Naive thymus-derived CD8-positive, alpha-beta T cell (primary cell): ENCODE data around the gene IFNGR1. TPM values are rescaled to one million over a fixed set of nuclear protein-coding genes. Genes with fewer than 3 reads are reported as not detected.

Source experiments
- ATAC-seq, 2 donors: fragments of 150-1000 bp; cut with Tn5 transposase in 1 of 2; sonication (Bioruptor Pico), chemical (Tn5 transposase) in 1 of 2; 1 replicate in 1 of 2; 2 replicates in 1 of 2; pipeline ENCODE4 v1.10.0; 2021; ENCODE audit warnings: mild to moderate bottlenecking in 2 of 2, moderate library complexity in 2 of 2
- POLR2A ChIA-PET: fragments of 350-600 bp; sonication (Branson Sonifier 250); formaldehyde crosslinking; loops from one replicate; lab custom pipeline; 2021; ENCODE audit warnings: antibody characterized with exemption; lab: Charles Lee
- DNase-seq, 10 donors: peaks; one replicate each; pipeline versions ENCODE4 v3.0.0 to v3.0.0-alpha.2; 2020 to 2022
- H3K27ac Mint-ChIP-seq, 10 donors: one replicate each; pipeline ENCODE4 v1.8.0; 2020 to 2022; ENCODE audit warnings: mild to moderate bottlenecking in 10 of 10, mixed read lengths in 10 of 10, moderate library complexity in 4 of 10, inconsistent platforms in 1 of 10
- H3K27me3 Mint-ChIP-seq, 5 donors: one replicate each; pipeline ENCODE4 v1.8.0; 2021 to 2022; ENCODE audit warnings: mixed read lengths in 5 of 5
- H3K36me3 Mint-ChIP-seq, 3 donors: one replicate each; pipeline ENCODE4 v1.8.0; 2020 to 2022; ENCODE audit warnings: mixed read lengths in 3 of 3, mild to moderate bottlenecking in 2 of 3, inconsistent platforms in 1 of 3
- H3K4me1 Mint-ChIP-seq, 4 donors: one replicate each; pipeline ENCODE4 v1.8.0; 2021 to 2022; ENCODE audit warnings: mixed read lengths in 4 of 4
- H3K4me3 Mint-ChIP-seq, 10 donors: one replicate each; pipeline ENCODE4 v1.8.0; 2020 to 2022; ENCODE audit warnings: mild to moderate bottlenecking in 10 of 10, mixed read lengths in 10 of 10, moderate library complexity in 6 of 10, inconsistent platforms in 1 of 10
- H3K9me3 Mint-ChIP-seq, 9 donors: one replicate each; pipeline ENCODE4 v1.8.0; 2020 to 2022; ENCODE audit warnings: mixed read lengths in 9 of 9, mild to moderate bottlenecking in 3 of 9, inconsistent platforms in 1 of 9, moderate library complexity in 1 of 9
- polyA plus RNA-seq, 3 donors: library from polyadenylated mRNA; unstranded; fragments of 300-500 nt; fragmentation: Illumina TruSeq; gene quantifications; one replicate each; pipeline ENCODE4 v1.2.3, GENCODE V29; 2021
- total RNA-seq, 8 experiments: library from RNA in 2 of 8; stranded (reverse) in 2 of 8; gene quantifications; one replicate each; pipeline ENCODE4 v1.2.3 and lab custom pipeline; 2021 to 2026

Gene IFNGR1
- total and polyA plus RNA-seq, 5 experiments from 2014 or later = 19.4 to 36.6 (median 28.4) TPM

DNA sequence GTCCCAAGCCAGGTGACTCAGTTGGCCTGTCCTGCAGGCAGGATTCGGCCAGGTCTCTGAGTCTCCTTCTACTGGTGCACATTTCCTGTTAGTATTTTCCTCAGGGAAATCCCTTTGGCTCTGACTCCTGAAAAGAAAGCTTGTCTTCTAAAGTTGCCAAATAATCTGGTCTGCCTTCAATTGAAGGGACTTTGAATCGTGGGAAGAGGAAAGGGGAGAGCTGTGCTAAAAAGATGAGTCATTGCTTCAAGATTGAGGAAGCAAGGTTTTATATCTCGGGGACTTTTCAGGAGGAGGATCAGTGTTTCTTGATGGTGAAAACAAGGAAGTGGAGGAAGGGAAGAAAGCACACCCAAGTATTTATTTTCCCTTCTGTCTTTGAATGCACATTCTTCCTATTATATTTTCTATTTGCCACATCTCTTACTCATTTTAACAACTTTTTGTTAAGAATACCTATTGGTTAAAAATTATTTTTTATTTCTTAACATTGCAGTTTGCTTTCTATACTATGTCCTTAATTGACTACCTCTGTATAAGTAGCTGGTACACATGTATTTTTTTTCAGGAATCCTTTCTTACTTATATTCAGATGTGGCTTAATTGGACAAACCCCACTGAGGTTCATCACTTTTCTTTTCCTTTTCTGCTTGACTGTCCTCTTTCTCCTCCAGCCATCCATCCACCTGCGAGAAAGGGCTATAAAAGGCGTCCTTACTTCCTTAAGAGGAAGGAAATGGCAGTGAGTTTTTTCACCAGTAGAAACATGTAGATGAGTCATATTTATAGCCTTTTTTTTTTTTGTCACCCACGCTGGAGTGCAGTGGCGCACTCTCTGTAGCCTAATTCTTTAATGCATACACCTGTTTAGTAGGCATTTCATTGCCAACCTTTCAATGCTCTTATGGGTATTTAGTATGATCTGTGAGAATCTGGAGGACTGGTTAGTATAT lies 15.0 kb upstream of the IFNGR1 start:
- peaks cover 0 to 6% (median 4%) of the 10 kb centered on the region in 9 donors for H3K9me3 Mint-ChIP-seq
- ATAC-seq (peak; percentile 74 to 84), DNase-seq (peak in 3 of 10 donors; percentile 29 to 35 (median 31))
- peaks cover 17 to 68% (median 47%) of the 10 kb centered on the region in 4 donors for H3K4me1 Mint-ChIP-seq
- H3K4me3 Mint-ChIP-seq = peak overlapping the region in 8 of 10 donors; percentile 21 to 59 (median 48)
- H3K36me3 Mint-ChIP-seq = peaks cover 0 to 7% (median 2%) of the 10 kb centered on the region in 3 donors
- POLR2A ChIA-PET = no interaction called here
- H3K27ac Mint-ChIP-seq = peak overlapping the region in 5 of 10 donors; percentile 33 to 70 (median 53)
- no peaks in the 10 kb centered on the region for H3K27me3 Mint-ChIP-seq

DNA sequence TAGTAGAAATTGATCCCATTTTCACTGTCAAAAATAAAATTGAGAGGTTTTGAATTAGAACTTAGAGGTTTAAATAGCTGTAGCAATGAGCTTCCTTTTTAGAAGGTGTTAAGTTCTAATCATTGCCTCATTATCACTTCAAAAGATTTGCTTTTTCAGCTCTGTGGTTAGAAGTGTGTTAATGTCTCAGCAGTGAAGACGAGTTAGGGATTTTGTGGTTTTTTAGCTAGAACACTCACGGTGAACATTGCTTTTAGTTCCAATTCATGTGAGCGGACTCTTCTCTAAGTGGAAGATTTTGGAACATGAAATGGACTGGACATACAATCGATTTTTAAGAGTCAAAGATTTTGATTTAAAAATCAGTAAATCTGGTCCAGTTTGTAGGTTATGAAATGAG lies 12.7 kb upstream of the IFNGR1 start:
- POLR2A ChIA-PET = interaction anchor here (1.1 kb wide), 1 partner anchor 12 kb away, joined by 4 read pairs; no protein-coding TSS in a partner anchor
- H3K36me3 Mint-ChIP-seq = no peaks in the 10 kb centered on the region

GRCh38 chr6:137230956-137231555 lies 11.9 kb upstream of the IFNGR1 start:
- H3K27ac Mint-ChIP-seq = peak overlapping the region in 2 of 10 donors; percentile 4 to 58
- ATAC-seq = no peak

More for the DNA sequence above, 12.7 kb upstream of the IFNGR1 start:
- H3K27me3 Mint-ChIP-seq = no peaks in the 10 kb centered on the region
- ATAC-seq (peak; percentile 79 to 83), DNase-seq (peak in 3 of 10 donors; percentile 37 to 47 (median 46))
- peak overlapping the region in 9 of 10 donors; percentile 15 to 71 (median 36) for H3K4me3 Mint-ChIP-seq
- H3K4me1 Mint-ChIP-seq = peaks cover 17 to 78% (median 49%) of the 10 kb centered on the region in 4 donors
- H3K27ac Mint-ChIP-seq = peak overlapping the region in 3 of 10 donors; percentile 4 to 66 (median 7)
- no peaks in the 10 kb centered on the region for H3K9me3 Mint-ChIP-seq

GRCh38 chr6:137230547-137230946 lies 11.4 kb upstream of the IFNGR1 start:
- no peak for DNase-seq

More at GRCh38 chr6:137230956-137231555, 11.9 kb upstream of the IFNGR1 start:
- Mint-ChIP-seq H3K36me3 (no peaks in the 10 kb centered on the region), H3K27me3 (no peaks in the 10 kb centered on the region), H3K4me3 (peak overlapping the region in 1 of 10 donors; percentile 61), H3K4me1 (peaks cover 17 to 77% (median 49%) of the 10 kb centered on the region in 4 donors), H3K9me3 (no peaks in the 10 kb centered on the region)
- DNase-seq = no peak
- POLR2A ChIA-PET = interaction anchor here (1.1 kb wide), 1 partner anchor 11 kb away, joined by 4 read pairs; no protein-coding TSS in a partner anchor

DNA sequence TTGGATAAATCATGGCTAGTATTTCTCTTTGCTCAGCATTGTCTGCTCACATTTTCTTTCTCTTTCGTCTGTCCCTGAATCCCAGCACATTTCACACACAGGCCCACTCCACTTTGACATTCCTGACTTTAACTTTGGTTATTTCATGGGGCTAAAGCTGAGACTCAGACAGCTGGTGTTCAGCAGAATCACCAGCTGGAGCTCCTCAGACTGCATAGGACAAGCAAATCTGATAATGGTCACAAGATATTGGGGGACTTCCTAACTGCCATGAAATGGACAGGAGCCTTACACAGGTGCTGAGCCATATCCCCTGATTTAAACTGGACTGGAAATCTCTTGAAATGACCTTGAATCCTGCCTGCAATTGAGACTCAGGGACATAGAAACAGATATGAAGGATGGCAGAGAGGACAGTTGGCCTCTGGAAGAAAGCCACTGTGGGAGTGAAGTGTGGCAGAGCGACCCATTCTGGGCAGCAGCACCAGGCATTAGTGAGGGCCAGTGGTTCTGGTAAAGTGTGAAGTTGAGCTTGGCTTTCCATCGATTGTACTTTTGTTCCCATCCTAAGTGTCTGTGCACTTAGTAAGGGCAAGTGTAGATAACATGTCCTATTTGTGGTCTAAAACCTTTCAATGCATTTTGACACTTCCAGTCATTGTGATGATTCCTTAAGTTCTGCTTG lies 10.0 kb upstream of the IFNGR1 start:
- Mint-ChIP-seq H3K36me3 (no peaks in the 10 kb centered on the region), H3K9me3 (no peaks in the 10 kb centered on the region), H3K27me3 (no peaks in the 10 kb centered on the region), H3K4me1 (peaks cover 15 to 77% (median 54%) of the 10 kb centered on the region in 4 donors), H3K4me3 (no peak overlapping the region), H3K27ac (peak overlapping the region in 1 of 10 donors; percentile 60)
- DNase-seq (no peak), ATAC-seq (no peak)
- POLR2A ChIA-PET = no interaction called here

More at GRCh38 chr6:137230547-137230946, 11.4 kb upstream of the IFNGR1 start:
- no peaks in the 10 kb centered on the region for H3K27me3 Mint-ChIP-seq
- POLR2A ChIA-PET = no interaction called here
- ATAC-seq = no peak
- H3K36me3 Mint-ChIP-seq = no peaks in the 10 kb centered on the region
- no peaks in the 10 kb centered on the region for H3K9me3 Mint-ChIP-seq
- H3K4me3 Mint-ChIP-seq = no peak overlapping the region
- peak overlapping the region in 2 of 10 donors; percentile 4 to 58 for H3K27ac Mint-ChIP-seq
- H3K4me1 Mint-ChIP-seq = peaks cover 17 to 76% (median 49%) of the 10 kb centered on the region in 4 donors

- Mint-ChIP-seq H3K4me3 (no peak overlapping the region), H3K4me1 (peaks cover 10 to 78% (median 50%) of the 10 kb centered on the region in 4 donors), H3K9me3 (no peaks in the 10 kb centered on the region), H3K27ac (peak overlapping the region in 1 of 10 donors; percentile 37), H3K27me3 (no peaks in the 10 kb centered on the region), H3K36me3 (no peaks in the 10 kb centered on the region)
- POLR2A ChIA-PET = no interaction called here
- ATAC-seq = no peak
- DNase-seq = no peak
Observed at GRCh38 chr6:137227871-137228302, 8.7 kb upstream of the IFNGR1 start.

DNA sequence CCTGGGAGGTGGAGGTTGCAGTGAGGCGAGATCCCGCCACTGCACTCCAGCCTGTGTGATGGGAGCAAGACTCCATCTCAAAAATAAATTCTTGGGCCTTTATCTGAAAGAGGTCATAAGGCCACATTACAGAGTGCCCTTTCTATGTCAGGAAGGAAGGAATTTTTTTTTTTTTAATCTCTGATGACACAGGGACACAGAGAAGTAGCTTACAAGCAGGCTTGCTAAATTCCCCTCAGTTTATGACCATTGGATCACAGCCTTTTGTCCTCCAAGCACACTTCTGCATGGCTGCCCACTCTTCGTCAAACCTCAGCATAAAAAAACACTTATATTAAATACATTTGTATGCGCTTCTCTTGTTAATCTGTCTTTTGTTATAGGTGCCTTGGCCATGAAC lies 7.5 kb upstream of the IFNGR1 start:
- no peak for ATAC-seq
- no peak overlapping the region for H3K27ac Mint-ChIP-seq

GRCh38 chr6:137224799-137225198 lies 5.6 kb upstream of the IFNGR1 start:
- Mint-ChIP-seq H3K9me3 (no peaks in the 10 kb centered on the region), H3K27me3 (no peaks in the 10 kb centered on the region), H3K4me1 (peaks cover 9 to 75% (median 35%) of the 10 kb centered on the region in 4 donors), H3K36me3 (no peaks in the 10 kb centered on the region), H3K27ac (peak overlapping the region in 3 of 10 donors; percentile 36 to 71 (median 41)), H3K4me3 (peak overlapping the region in 4 of 10 donors; percentile 7 to 79 (median 50))
- DNase-seq = no peak
- POLR2A ChIA-PET = no interaction called here
- peak; percentile 47 to 61 for ATAC-seq

More for the DNA sequence above, 7.5 kb upstream of the IFNGR1 start:
- H3K36me3 Mint-ChIP-seq = no peaks in the 10 kb centered on the region
- POLR2A ChIA-PET = no interaction called here
- no peak overlapping the region for H3K4me3 Mint-ChIP-seq
- DNase-seq = no peak
- H3K4me1 Mint-ChIP-seq = peaks cover 6 to 76% (median 42%) of the 10 kb centered on the region in 4 donors
- H3K9me3 Mint-ChIP-seq = no peaks in the 10 kb centered on the region
- H3K27me3 Mint-ChIP-seq = no peaks in the 10 kb centered on the region

- DNase-seq (no peak), ATAC-seq (no peak)
- peak overlapping the region in 3 of 10 donors; percentile 28 to 71 (median 31) for H3K27ac Mint-ChIP-seq
- POLR2A ChIA-PET = interaction anchor here (0.7 kb wide), 1 partner anchor 22 kb away, joined by 5 read pairs; no protein-coding TSS in a partner anchor
- H3K9me3 Mint-ChIP-seq = no peaks in the 10 kb centered on the region
- peaks cover 0 to 4% (median 0%) of the 10 kb centered on the region in 3 donors for H3K36me3 Mint-ChIP-seq
- H3K4me1 Mint-ChIP-seq = peaks cover 12 to 75% (median 42%) of the 10 kb centered on the region in 4 donors
- no peaks in the 10 kb centered on the region for H3K27me3 Mint-ChIP-seq
- H3K4me3 Mint-ChIP-seq = peak overlapping the region in 2 of 10 donors; percentile 0 to 18
Observed at GRCh38 chr6:137223370-137224131, 4.4 kb upstream of the IFNGR1 start.

- H3K27ac Mint-ChIP-seq = peak overlapping the region in 1 of 10 donors; percentile 19
- H3K36me3 Mint-ChIP-seq = peaks cover 0 to 5% (median 0%) of the 10 kb centered on the region in 3 donors
- no peaks in the 10 kb centered on the region for H3K27me3 Mint-ChIP-seq
- H3K4me1 Mint-ChIP-seq = peaks cover 19 to 77% (median 52%) of the 10 kb centered on the region in 4 donors
- no peaks in the 10 kb centered on the region for H3K9me3 Mint-ChIP-seq
- POLR2A ChIA-PET = interaction anchor here (0.6 kb wide), 1 partner anchor 1919 kb away, joined by 3 read pairs; no protein-coding TSS in a partner anchor
- H3K4me3 Mint-ChIP-seq = peak overlapping the region in 1 of 10 donors; percentile 13
- DNase-seq (no peak), ATAC-seq (no peak)
Observed at GRCh38 chr6:137222381-137222780, 3.2 kb upstream of the IFNGR1 start.

- peak overlapping the region; percentile 86 to 100 (median 97) for H3K27ac Mint-ChIP-seq
- POLR2A ChIA-PET = interaction anchor here (0.7 kb wide), 1 partner anchor 12 kb away, joined by 4 read pairs; no protein-coding TSS in a partner anchor
- no peaks in the 10 kb centered on the region for H3K9me3 Mint-ChIP-seq
- no peak for ATAC-seq
- peaks cover 0 to 5% (median 0%) of the 10 kb centered on the region in 3 donors for H3K36me3 Mint-ChIP-seq
- peaks cover 30 to 88% (median 63%) of the 10 kb centered on the region in 4 donors for H3K4me1 Mint-ChIP-seq
- no peak for DNase-seq
- peak overlapping the region; percentile 80 to 100 (median 96) for H3K4me3 Mint-ChIP-seq
- H3K27me3 Mint-ChIP-seq = no peaks in the 10 kb centered on the region
Observed at GRCh38 chr6:137219664-137220252, 573 bp upstream of the IFNGR1 start.
